D341Med (cell line): ENCODE data around the gene AKIP1.
A peak's percentile ranks its signal among the peaks of the same experiment; 100 is the strongest.
"Not testable (repeated sequence)": the region's sequence is repeated elsewhere in the genome, so short reads cannot be mapped to it uniquely, and the experiment has no call there.

Experiments used
- DNase-seq: peaks from one replicate; pipeline ENCODE4 v3.0.0; 2012; ENCODE audit warnings: low spot score

AKIP1 gene

GRCh38 chr11:8911029-8911823 lies at the start of gene AKIP1:
Gene AKIP1 (plus strand): TSS chr11:8911189. CDS start chr11:8911450, 261 bp downstream.
- peak; percentile 97 for DNase-seq

- DNase-seq: no peak
Measured at GRCh38 chr11:8863838-8864237, 47.2 kb upstream of the AKIP1 start.

GRCh38 chr11:8865304-8865703 lies 45.7 kb upstream of the AKIP1 start:
- no peak for DNase-seq

- no peak for DNase-seq
Measured at GRCh38 chr11:8867035-8867434, 44.0 kb upstream of the AKIP1 start.

- DNase-seq: no peak
Measured at GRCh38 chr11:8867931-8868631, 42.9 kb upstream of the AKIP1 start.

- DNase-seq: peak; percentile 88
Measured at GRCh38 chr11:8870411-8871170, 40.4 kb upstream of the AKIP1 start.

- peak; percentile 71 for DNase-seq
Measured at GRCh38 chr11:8871171-8871775, 39.7 kb upstream of the AKIP1 start.

- DNase-seq: no peak
Measured at GRCh38 chr11:8871962-8872361, 39.0 kb upstream of the AKIP1 start.

- DNase-seq: no peak
Measured at GRCh38 chr11:8873741-8874405, 37.1 kb upstream of the AKIP1 start.

GRCh38 chr11:8878771-8879170 lies 32.2 kb upstream of the AKIP1 start:
- DNase-seq: no peak

- not testable (repeated sequence) for DNase-seq
Measured at GRCh38 chr11:8881585-8881984, 29.4 kb upstream of the AKIP1 start.

- DNase-seq: no peak
Measured at GRCh38 chr11:8886322-8886721, 24.7 kb upstream of the AKIP1 start.

GRCh38 chr11:8891185-8891584 lies 19.8 kb upstream of the AKIP1 start:
- not testable (repeated sequence) for DNase-seq

- DNase-seq: no peak
Measured at GRCh38 chr11:8899119-8899753, 11.8 kb upstream of the AKIP1 start.

- DNase-seq: no peak
Measured at GRCh38 chr11:8905528-8906165, 5.3 kb upstream of the AKIP1 start.

- DNase-seq: no peak
Measured at GRCh38 chr11:8907116-8907515, 3.9 kb upstream of the AKIP1 start.

- DNase-seq: no peak
Measured at GRCh38 chr11:8908099-8908498, 2.9 kb upstream of the AKIP1 start.

GRCh38 chr11:8910649-8911026 lies 351 bp upstream of the AKIP1 start:
- no peak for DNase-seq

GRCh38 chr11:8913961-8914660 lies 3.1 kb downstream of the AKIP1 start:
- peak; percentile 70 for DNase-seq

- DNase-seq: no peak
Measured at GRCh38 chr11:8914661-8915018, 3.7 kb downstream of the AKIP1 start.
